HG03175 (cell line): ENCODE measurements around the gene CRBN.

Experiments
- ATAC-seq: cut with Tn5 transposase; IDR thresholded peaks from one replicate; pipeline ENCODE4 v1.9.1; 2021; ENCODE audit warnings: mild to moderate bottlenecking, moderate library complexity; ENCODE audit not compliant: unreplicated experiment

CRBN gene

GRCh38 chr3:3117651-3118050, 61.8 kb downstream of the CRBN start:
- no peak for ATAC-seq

- ATAC-seq = no peak
These were observed 66.3 kb downstream of the CRBN start for GRCh38 chr3:3113042-3113709.

GRCh38 chr3:3110749-3111361, 68.6 kb downstream of the CRBN start:
- ATAC-seq = no peak

- ATAC-seq = peak; percentile 68
These were observed 69.2 kb downstream of the CRBN start, which contains the start of gene IL5RA for GRCh38 chr3:3110299-3110630. Gene IL5RA, minus strand, starts transcription at chr3:3110374. Its CDS starts 5,390 bp downstream, at chr3:3104984.

GRCh38 chr3:3109407-3110298, 69.8 kb downstream of the CRBN start:
- peak; percentile 85 for ATAC-seq

GRCh38 chr3:3107858-3108257, 71.6 kb downstream of the CRBN start:
- peak; percentile 32 for ATAC-seq

GRCh38 chr3:3107181-3107580, 72.3 kb downstream of the CRBN start:
- ATAC-seq = no peak

GRCh38 chr3:3105815-3106214, 73.7 kb downstream of the CRBN start:
- no peak for ATAC-seq

- no peak for ATAC-seq
These were observed 74.2 kb downstream of the CRBN start for GRCh38 chr3:3105246-3105645.

- ATAC-seq = no peak
These were observed 76.7 kb downstream of the CRBN start for GRCh38 chr3:3102751-3103150.

- ATAC-seq = peak; percentile 42
These were observed 77.6 kb downstream of the CRBN start for GRCh38 chr3:3101660-3102458.
